HL-60 (cell line): ENCODE measurements around the gene C12orf50.

ENCODE experiments used
- DNase-seq, 2 experiments: peaks; one replicate each; pipeline ENCODE4 v3.0.0-alpha.2; 2010 to 2020; ENCODE audit warnings: low read depth in 1 of 2, low spot score in 1 of 2
- H3K27ac ChIP-seq: fragments of 250-450 bp; sonication (Bioruptor Pico); replicated peaks from 2 replicates; pipeline ENCODE4 v1.5.1; 2020; ENCODE audit warnings: mild to moderate bottlenecking, moderate library complexity
- H3K27me3 ChIP-seq: fragments of 250-450 bp; sonication (Bioruptor Pico); 2 replicates; pipeline ENCODE4 v1.5.1; 2021; ENCODE audit warnings: mild to moderate bottlenecking, moderate library complexity; ENCODE audit not compliant: insufficient read depth, poor library complexity, severe bottlenecking
- H3K4me3 ChIP-seq: replicated peaks from 2 replicates; pipeline ENCODE4 v1.5.1; 2011; ENCODE audit warnings: mild to moderate bottlenecking, control low read depth, low read length; ENCODE audit not compliant: insufficient read depth
- GABPA ChIP-seq: IDR thresholded peaks from 2 replicates; pipeline ENCODE4 v1.6.1; 2012; ENCODE audit warnings: low read depth
- POLR2AphosphoS5 ChIP-seq: IDR thresholded peaks from 2 replicates; pipeline ENCODE4 v1.6.1; 2012; ENCODE audit warnings: low read depth
- SPI1 ChIP-seq: IDR thresholded peaks from 2 replicates; pipeline ENCODE4 v1.6.1; 2012; ENCODE audit warnings: low read depth, mild to moderate bottlenecking, borderline replicate concordance
- TF ChIP-seq, protein P1 (sequence below): IDR thresholded peaks from 2 replicates; pipeline ENCODE4 v1.6.1; 2012; ENCODE audit warnings: low read depth; ENCODE audit not compliant: insufficient replicate concordance
- TF ChIP-seq, protein P2 (sequence below): IDR thresholded peaks from one replicate; pipeline ENCODE4 v1.5.1; 2011; ENCODE audit warnings: low read length, control low read depth, inconsistent platforms; ENCODE audit not compliant: insufficient read depth

C12orf50 gene

DNA sequence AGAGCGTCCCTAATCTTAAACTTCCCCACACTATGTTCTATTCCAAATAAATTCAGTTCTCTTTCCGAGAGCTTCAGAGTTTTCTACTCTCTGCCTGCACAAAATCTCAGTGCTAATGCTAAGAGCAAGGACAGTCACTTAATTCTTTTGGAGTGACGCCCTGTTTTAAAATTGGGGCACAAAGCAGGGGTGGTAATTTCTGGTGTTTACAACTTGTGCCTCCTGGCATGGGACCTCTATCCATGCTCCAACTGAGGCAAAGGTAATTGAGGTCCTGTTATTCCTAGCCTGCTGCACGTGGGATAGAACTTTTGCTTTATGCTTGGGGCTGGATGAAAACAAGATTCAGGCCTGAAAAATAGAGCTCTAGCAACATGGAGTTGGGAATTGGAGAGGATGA, 22.9 kb downstream of the C12orf50 start:
- H3K27ac ChIP-seq = no peak overlapping the region
- no peak for TF ChIP-seq SPI1
- no peak for TF ChIP-seq POLR2AphosphoS5
- TF ChIP-seq, protein P1, sequence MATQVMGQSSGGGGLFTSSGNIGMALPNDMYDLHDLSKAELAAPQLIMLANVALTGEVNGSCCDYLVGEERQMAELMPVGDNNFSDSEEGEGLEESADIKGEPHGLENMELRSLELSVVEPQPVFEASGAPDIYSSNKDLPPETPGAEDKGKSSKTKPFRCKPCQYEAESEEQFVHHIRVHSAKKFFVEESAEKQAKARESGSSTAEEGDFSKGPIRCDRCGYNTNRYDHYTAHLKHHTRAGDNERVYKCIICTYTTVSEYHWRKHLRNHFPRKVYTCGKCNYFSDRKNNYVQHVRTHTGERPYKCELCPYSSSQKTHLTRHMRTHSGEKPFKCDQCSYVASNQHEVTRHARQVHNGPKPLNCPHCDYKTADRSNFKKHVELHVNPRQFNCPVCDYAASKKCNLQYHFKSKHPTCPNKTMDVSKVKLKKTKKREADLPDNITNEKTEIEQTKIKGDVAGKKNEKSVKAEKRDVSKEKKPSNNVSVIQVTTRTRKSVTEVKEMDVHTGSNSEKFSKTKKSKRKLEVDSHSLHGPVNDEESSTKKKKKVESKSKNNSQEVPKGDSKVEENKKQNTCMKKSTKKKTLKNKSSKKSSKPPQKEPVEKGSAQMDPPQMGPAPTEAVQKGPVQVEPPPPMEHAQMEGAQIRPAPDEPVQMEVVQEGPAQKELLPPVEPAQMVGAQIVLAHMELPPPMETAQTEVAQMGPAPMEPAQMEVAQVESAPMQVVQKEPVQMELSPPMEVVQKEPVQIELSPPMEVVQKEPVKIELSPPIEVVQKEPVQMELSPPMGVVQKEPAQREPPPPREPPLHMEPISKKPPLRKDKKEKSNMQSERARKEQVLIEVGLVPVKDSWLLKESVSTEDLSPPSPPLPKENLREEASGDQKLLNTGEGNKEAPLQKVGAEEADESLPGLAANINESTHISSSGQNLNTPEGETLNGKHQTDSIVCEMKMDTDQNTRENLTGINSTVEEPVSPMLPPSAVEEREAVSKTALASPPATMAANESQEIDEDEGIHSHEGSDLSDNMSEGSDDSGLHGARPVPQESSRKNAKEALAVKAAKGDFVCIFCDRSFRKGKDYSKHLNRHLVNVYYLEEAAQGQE = no peak
- no peak for TF ChIP-seq GABPA
- no peak overlapping the region for H3K4me3 ChIP-seq
- DNase-seq = no peak
- H3K27me3 ChIP-seq = no peaks in the 10 kb centered on the region

DNA sequence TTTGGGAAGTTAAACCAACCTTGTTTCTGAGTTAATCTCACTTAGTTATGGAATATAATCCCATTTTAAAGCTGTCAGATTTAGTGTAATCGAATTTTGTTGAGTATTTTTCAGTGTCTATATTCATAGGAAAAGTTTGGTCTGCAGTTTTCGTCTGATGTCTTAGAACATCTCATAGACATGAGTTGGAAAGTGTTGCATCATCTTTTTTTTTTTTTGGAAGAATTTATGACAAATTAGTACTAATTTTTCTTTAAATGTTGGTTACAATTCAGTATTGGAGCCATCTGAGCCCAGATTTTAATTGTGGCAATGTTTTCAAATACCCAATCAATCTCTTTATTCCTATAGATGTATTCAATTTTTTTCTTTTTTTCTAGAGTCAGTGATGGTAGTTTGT, 27.9 kb downstream of the C12orf50 start:
- H3K27ac ChIP-seq = no peak overlapping the region
- no peaks in the 10 kb centered on the region for H3K27me3 ChIP-seq
- TF ChIP-seq, protein P2, sequence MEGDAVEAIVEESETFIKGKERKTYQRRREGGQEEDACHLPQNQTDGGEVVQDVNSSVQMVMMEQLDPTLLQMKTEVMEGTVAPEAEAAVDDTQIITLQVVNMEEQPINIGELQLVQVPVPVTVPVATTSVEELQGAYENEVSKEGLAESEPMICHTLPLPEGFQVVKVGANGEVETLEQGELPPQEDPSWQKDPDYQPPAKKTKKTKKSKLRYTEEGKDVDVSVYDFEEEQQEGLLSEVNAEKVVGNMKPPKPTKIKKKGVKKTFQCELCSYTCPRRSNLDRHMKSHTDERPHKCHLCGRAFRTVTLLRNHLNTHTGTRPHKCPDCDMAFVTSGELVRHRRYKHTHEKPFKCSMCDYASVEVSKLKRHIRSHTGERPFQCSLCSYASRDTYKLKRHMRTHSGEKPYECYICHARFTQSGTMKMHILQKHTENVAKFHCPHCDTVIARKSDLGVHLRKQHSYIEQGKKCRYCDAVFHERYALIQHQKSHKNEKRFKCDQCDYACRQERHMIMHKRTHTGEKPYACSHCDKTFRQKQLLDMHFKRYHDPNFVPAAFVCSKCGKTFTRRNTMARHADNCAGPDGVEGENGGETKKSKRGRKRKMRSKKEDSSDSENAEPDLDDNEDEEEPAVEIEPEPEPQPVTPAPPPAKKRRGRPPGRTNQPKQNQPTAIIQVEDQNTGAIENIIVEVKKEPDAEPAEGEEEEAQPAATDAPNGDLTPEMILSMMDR = no peak
- TF ChIP-seq, protein P1 = no peak
- TF ChIP-seq SPI1 = no peak
- TF ChIP-seq GABPA = no peak
- TF ChIP-seq POLR2AphosphoS5 = no peak
- H3K4me3 ChIP-seq = no peak overlapping the region
- no peak for DNase-seq

DNA sequence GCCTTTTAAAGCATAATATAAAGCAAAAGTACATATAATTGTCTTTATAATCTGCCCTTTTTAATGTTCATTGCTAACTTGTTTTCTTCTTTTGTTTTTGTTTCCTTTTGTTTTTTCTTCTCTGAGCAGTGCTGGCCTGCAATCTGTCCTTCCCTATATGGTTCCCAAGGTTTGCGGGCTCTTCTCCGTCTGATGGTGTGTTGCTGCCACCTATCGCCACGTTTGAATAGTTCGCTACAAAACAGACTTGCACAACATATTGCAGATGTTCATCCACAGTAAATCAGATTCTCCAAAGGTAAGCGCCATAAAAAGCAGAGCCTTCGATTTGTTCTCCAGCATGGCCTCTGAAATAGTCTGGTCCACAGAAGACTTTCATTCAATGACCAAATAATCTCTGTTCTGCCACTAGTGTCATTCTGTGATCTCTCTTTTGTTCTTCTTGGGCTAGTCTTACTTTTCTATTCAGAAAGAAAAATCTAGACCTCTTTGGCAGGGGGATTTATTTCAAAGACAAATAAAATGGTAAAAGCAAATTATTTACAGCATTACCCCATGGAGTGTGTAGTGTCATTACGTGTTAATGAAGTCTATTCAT, 33.5 kb downstream of the C12orf50 start:
- DNase-seq = peak; percentile 35 to 63
- H3K27me3 ChIP-seq = no peaks in the 10 kb centered on the region
- H3K4me3 ChIP-seq = no peak overlapping the region
- H3K27ac ChIP-seq = no peak overlapping the region
- TF ChIP-seq, protein P2 = peak; percentile 38
- no peak for TF ChIP-seq POLR2AphosphoS5

DNA sequence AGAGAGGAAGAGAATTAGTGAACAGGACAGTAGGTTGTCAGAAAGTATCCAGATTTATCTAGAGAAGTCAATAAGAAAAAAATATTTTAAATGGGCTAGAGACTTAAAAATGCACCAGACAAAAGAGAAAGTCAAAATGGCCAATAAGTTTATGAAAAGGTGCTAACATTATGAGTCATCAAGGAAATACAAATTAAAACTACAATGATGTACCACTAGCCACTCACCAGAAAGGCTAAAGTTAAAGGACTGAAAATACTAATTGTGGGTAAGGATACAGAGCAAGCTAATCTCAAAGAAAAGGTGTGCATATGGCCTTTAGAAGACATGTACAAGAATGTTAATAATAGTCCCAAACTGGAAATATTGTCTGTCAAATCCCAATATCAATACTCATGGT, 37.7 kb downstream of the C12orf50 start:
- Histone ChIP-seq H3K27me3 (no peaks in the 10 kb centered on the region), H3K27ac (no peak overlapping the region), H3K4me3 (no peak overlapping the region)
- TF ChIP-seq, protein P1 = no peak
- no peak for TF ChIP-seq POLR2AphosphoS5
- TF ChIP-seq, protein P2 = no peak
- no peak for TF ChIP-seq GABPA
- TF ChIP-seq SPI1 = no peak
- no peak for DNase-seq
